Embryonic facial prominence (tissue), 1 donor: ENCODE measurements around the gene C12orf54.
"Not testable (repeated sequence)": the region's sequence is repeated elsewhere in the genome, so short reads cannot be mapped to it uniquely, and the experiment has no call there.

Source experiments
- DNase-seq: peaks from one replicate; pipeline ENCODE4 v3.0.0-alpha.2; 2016; ENCODE audit errors: extremely low spot score

Gene C12orf54

DNA sequence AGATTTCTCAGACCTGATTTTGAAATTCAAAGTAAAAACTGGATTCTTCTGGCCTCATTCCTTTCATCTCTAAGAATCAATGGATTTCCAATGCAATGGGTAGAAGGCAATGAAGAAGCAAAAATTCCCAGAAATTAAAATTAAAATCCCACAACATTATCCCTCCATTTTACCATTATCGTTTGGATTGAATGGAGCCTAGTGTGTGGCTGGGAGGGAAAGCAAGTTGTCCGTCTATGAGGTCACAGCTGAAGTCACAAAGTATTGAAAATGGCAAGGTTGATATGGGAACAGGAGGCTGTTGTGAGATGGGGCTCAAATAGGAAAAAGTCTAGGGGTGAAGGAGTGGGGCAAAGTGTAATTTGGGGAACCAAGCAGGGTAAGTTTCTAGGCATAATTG, at the start of gene C12orf54:
Gene C12orf54 (plus strand): TSS at position 301 of the 400 bp plus-strand sequence. CDS start 799 bp downstream, outside the sequence.
- DNase-seq = no peak

DNA sequence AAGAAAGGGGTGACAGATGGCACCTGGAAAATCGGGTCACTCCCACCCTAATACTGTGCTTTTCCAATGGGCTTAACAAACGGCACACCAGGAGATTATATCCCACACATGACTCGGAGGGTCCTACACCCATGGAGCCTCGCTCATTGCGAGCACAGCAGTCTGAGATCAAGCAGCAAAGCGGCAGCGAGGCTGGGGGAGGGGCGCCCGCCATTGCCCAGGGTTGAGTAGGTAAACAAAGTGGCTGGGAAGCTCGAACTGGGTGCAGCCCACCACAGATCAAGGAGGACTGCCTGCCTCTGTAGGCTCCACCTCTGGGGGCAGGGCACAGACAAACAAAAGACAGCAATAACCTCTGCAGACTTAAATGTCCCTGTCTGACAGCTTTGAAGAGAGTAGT, 48.3 kb upstream of the C12orf54 start:
- DNase-seq = not testable (repeated sequence)

DNA sequence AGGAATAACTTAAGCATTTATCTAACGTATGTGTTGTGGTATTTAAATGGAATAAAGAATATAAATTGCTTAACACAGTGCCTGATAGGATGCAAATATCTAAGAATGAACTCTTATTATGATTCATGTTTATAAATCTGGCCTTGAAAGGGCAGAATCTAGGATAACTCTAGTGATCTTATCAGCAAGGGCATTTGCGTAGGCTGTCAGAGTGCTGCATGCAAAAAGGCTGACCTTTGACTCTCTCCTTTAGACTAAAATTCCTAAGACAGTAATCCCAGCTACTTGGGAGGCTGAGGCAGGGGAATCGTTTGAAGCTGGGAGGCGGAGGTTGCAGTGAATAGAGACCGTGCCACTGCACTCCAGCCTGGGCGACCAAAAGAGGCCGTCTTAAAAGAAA, 41.2 kb upstream of the C12orf54 start:
- no peak for DNase-seq

DNA sequence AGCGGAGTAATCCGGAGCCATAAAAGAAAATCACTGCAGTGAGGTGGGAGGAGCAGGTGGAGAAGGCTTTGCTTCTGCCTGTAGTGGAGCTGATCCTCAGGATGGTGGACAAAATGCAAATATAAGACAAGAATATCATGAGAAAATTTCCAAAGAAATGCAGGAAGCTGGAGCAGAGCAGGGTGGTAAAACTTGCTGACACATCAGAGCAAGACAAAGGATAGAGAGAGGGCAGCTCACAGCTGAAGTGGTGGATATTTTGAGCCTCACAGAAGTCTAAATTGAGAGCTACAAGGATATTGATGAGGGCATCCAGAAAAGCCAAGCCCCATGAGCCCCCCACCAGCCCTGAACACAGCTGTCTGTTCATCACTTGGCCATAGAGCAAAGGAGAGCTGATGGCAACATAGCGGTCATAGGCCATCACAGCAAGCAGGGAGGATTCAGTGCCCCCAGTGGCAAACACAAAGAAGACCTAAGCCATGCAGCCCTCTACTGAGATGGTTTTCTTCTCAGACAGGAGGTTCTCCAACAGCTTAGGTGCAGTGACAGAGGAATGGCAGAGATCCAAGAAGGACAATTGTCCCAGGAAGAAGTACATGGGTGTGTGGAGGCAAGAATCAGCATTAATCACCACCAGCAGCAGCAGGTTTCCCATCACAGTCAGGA, 40.0 kb upstream of the C12orf54 start:
- DNase-seq = no peak

DNA sequence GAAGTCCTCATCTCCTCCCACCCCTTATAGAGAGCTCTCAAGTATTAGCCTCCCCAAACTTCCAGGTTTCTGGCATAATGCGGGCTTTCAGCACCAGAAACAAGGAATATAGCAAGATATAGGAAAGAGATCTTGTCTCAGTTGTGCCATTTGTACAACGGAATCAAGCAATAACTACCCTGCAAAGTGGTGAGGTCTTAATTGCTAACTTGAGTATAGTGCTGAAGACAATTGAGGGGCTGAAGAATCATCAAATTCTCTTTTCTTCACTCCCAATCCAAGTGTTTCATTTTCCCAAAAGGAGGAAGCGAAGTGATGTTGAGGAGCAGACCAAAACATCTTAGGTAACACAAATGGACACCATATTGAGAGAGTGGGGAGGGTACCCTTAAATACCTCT, 36.8 kb upstream of the C12orf54 start:
- no peak for DNase-seq

DNA sequence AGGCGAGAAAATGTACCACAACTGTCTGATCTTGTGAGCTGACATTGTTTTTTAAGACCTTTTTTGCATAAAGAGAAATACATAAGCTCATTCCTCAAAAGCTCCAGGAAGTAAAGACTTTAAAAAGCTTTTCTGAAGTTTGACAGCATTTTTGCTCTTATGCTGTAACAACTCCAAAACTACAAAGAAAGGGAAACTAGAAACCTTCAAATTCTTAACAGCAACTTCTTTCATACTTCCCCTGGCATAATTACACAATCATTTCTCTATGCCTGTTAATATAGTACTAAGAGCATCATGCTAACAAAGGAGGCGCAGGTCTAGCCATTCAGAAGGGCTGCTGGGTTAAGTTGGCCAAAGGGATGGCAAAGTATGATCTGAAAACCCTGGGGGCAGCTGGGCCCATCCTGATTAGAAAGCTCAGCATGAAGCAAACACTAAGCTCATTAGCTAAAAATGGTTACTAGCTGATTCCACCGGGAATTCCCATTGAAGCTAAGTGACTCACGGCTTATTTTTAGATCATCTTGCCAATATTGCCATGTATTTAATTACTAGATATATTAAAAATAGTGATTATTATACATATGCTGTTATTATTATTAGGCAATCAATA, 36.0 kb upstream of the C12orf54 start:
- DNase-seq = no peak

DNA sequence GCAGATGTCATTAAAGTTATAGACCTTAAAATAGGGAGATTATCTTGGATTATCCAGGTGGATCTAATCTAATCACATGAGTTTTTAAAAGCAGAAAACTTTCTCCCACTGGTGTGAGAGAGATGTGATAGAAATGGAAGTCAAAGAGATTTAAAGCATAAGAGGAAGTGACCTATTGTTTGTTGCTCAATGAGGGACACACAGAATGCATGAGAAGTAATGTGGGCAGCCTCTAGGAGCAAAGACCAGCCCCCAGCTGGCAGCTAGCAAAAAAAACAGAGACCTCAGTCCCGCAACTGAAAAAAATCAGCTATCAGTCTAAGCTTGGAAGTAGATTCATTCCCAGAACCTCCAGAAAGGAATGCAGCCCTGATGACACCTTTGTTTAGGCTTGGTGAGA, 34.5 kb upstream of the C12orf54 start:
- DNase-seq = no peak

DNA sequence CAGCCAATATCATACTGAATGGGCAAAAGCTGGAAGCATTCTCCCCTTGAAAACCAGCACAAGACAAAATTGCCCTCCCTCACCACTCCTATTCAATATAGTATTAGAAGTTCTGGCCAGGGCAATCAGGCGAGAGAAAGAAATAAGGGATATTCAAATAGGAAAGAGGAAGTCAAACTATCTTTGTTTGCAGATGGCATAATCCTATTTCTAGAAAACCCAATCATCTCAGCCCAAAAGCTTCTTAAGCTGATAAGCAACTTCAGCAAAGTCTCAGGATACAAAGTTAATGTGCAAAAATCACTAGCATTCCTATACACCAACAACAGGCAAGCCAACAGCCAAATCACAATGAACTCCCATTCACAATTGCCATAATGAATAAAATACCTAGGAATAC, 30.9 kb upstream of the C12orf54 start:
- DNase-seq = no peak

DNA sequence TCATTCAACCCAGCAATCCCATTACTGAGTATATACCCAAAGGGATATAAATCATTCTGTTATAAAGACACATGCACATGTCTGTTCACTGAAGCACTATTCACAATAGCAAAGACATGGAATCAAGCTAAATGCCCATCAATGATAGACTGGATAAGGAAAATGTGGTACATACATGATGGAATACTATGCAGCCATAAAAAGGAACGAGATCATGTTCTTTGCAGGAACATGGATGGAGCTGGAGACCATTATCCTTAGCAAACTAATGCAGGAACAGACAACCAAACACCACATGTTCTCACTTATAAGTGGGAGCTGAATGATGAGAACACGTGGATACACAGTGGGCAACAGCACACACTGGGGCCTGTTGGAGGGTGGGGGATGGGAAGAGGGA, 29.3 kb upstream of the C12orf54 start:
- not testable (repeated sequence) for DNase-seq

DNA sequence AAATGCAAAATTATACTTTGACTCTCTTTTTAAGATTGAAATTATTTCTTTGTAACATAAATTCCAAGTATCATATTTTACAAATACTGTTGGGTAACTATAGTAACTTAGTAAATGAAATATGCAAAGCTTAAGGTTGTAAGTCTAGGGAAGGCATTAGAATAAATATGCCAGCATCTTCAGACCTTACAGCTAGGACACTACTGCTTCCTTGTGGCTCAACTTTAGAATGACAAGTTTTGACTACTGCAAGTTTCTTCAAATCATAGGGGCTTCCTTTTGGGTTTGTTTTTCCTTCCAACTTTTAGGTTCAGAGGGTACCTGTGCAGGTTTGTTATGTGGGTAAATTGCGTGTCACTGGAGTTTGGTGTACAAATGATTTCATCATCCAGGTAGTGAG, 27.6 kb upstream of the C12orf54 start:
- peak; percentile 25 for DNase-seq

DNA sequence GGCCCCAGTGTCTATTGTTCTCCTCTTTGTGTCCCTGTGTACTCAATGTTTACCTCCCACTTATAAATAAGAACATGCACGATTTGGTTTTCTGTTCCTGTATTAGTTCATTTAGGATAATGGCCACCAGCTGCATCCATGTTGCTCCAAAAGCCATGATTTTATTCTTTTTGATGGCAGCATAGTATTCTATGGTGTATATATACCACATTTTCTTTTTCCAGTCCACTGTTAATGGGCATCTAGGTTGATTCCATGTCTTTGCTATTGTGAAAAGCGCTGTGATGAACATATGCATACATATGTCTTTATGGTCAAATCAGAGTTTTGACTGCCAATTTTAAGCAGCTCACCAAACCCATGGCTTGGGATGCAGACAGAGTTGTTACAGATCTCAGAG, 27.2 kb upstream of the C12orf54 start:
- no peak for DNase-seq

DNA sequence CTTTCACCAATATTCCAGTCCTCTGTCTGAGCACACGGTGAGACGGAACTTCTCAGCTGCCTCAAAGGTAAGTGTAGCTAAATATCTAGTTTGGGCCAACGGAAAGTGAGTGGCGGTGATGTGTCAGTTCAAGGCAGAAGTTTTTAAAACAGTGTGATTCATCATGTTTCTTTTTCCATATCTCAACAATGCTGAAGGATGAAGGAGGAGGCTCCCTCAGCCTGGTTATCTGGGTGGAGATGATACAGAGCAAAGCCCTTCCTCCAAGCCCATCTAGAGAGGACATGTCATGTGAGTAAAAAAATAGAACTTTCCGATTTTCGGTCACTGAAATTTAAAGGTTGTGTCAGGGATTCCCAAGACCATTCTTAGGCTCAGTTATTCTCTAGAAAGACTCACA, 23.0 kb upstream of the C12orf54 start:
- no peak for DNase-seq

DNA sequence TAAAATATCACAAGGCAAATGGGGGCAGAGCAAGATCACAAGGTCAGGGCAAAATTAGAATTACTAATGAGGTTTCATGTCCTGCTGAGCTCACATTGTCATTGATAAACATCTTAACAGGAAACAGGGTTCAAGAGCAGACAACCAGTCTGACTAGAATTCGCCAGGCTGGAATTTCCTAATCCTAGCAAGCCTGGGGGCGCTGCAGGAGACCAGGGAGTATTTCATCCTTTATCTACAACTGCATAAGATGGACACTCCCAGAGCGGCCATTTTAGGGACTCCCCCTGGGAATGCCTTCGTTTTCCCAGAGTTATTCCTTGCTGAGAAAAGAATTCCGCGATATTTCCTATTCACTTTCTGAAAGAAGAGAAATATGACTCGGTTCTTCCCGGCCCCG, 13.3 kb upstream of the C12orf54 start:
- DNase-seq = not testable (repeated sequence)

DNA sequence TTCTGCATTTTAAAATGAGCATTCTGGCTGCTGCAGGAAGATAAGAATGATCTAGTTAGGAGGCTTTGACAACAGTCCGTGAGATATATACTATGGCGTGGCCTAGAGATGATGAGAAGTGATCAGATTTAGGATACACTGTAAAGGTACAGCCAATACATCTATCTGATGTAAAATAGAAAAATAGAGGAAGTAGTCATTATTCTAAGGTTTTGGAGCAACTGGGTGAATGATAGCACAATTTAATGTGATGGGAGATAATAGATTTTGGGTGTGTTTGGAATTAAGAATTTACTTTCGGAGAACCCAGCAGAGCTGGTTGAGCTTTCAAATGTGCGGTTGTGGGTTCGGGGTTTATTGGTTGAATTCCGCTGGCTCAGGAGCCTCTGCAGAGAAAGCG, 10.0 kb upstream of the C12orf54 start, which contains the start of gene ANP32D:
Gene ANP32D (plus strand): TSS at position 301 of the 400 bp plus-strand sequence. CDS start 106 bp downstream, outside the sequence.
- DNase-seq = no peak

DNA sequence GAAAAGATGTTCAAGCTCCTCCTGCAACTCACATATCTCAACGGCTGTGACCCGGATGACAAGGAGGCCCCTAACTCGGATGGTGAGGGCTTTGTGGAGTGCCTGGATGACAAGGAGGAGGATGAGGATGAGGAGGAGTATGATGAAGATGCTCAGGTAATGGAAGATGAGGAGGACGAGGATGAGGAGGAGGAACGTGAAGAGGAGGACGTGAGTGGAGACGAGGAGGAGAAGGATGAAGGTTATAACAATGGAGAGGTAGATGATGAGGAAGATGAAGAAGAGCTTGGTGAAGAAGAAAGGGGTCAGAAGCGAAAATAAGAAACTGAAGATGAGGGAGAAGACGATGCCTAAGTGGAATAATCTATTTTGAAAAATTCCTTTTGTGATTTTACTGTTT, 9.2 kb upstream of the C12orf54 start:
- DNase-seq = no peak

DNA sequence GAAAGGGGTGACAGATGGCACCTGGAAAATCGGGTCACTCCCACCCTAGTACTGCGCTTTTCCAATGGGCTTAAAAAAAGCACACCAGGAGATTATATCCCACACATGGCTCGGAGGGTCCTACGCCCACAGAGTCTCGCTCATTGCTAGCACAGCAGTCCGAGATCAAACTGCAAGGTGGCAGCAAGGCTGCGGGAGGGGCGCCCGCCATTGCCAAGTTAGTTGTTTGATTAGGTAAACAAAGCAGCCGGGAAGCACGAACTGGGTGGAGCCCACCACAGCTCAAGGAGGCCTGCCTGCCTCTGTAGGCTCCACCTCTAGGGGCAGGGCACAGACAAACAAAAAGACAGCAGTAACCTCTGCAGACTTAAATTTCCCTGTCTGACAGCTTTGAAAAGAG, 7.8 kb upstream of the C12orf54 start:
- DNase-seq = not testable (repeated sequence)

DNA sequence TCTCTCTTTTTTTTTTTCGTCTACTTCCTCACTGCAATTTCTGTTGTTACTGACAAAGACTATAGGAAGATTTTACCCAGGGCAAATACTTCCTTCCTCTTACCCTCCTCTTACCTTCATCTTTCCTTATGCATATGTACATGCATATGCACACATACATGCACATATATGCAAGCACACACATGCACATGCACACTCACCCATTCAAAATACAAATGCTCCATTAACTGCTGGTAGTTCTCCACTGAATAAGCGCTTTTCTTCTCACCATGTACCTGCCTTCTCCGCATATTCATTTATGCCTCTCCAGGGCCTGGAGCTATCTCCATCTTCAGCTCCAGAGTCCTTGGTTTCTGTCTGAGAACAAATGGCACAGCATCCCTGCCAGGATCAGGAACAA, 632 bp downstream of the C12orf54 start:
- DNase-seq = no peak

DNA sequence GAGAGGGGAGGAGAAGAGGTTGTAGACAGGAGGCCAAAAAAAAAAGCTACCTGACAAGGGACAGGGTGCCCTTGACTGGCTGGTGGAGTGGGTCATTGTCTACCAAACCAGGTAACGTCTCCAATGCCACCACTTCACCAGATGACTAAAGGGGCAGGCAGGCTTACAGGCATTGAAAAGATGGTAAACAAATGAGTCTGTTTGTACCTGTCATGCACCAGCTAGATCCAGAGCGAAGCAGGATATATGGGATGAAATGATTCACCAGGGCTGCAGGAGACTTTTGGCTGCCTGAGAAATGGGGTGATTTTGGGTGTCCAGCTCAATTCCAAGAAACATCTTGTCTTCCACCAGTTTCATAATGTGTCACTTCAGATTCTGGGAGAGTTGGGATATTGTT, 4.0 kb downstream of the C12orf54 start:
- no peak for DNase-seq

DNA sequence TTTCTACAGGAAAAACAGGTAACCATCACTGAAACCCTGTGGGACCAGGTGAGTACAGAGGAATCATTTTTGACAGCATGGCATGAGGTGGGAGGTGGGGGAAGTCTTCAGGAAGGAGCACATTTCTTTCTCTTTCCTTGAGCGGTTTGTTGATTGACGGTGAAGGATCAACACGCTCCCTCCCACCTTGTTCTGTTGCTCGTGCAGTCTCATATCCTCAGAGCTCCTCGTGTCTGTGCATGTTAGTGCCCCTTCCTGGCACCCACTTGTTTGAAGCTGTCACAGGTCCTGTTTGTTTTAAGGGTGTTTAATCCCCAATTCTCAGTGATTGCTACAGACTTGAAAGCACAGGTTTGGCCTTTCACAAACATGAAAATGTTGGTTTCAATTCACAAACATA, 4.4 kb downstream of the C12orf54 start:
- DNase-seq = peak; percentile 18

DNA sequence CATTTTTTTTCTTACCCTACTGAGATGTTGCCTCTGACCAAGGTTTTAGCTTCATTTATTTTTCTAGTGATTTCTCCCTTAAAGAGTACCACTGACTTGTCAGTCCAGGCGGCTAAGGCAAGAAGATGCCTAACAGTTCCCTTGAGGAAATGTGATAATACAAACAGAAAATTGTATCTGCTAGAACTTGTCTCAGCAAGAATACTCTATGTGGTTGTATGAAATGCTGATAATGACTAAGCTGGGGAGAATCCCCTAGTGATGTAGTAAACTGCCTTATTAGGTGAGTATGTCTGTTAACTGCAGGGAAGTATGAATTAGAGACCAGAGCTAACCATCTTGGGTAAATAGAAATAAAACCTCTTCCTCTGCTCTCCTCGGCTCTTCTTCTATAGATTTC, 6.7 kb downstream of the C12orf54 start:
- DNase-seq = no peak

DNA sequence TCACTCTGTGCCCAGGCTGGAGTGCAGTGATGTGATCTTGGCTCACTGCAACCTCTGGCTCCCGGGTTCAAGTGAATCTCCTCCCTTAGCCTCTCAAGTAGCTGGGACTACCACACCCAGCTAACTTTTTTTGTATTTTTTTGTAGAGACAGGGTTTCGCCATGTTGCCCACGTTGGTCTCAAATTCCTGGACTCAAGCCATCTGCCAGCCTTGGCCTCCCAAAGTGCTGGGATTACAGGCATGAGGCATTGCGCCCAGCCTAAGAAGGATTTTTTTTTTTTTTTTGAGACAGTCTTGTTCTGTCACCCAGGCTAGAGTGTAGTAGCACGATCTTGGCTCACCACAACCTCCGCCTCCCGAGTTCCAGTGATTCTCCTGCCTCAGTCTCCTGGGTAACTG, 7.2 kb downstream of the C12orf54 start:
- DNase-seq = not testable (repeated sequence)

DNA sequence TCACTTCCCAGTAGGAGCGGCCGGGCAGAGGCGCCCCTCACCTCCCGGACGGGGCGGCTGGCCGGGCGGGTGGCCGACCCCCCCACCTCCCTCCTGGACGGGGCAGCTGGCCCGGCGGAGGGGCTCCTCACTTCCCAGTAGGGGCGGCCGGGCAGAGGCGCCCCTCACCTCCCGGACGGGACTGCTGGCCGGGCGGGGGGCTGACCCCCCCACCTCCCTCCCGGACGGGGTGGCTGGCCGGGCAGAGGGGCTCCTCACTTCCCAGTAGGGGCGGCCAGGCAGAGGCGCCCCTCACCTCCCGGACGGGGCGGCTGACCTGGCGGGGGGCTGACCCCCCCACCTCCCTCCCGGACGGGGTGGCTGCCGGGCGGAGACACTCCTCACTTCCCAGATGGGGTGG, 18.0 kb downstream of the C12orf54 start:
- not testable (repeated sequence) for DNase-seq

DNA sequence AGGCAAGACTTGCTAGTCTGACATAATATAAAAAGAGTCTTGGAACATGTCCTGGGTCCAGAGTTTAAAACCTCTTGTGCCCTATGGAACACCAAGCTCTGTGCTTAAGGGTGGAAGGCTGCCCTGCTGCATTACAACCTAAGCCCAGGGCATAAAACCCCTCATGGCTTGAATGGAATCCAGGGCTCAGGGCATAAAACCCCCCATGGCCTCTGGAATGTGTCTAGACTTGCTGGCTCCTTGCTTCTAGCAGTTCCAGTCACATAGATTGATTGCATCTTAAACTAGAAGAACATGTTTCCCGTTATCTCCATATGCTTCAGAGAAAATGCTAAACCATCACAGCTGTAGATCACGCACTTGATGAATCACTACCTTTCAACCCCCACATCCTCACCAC, 24.5 kb downstream of the C12orf54 start:
- not testable (repeated sequence) for DNase-seq

DNA sequence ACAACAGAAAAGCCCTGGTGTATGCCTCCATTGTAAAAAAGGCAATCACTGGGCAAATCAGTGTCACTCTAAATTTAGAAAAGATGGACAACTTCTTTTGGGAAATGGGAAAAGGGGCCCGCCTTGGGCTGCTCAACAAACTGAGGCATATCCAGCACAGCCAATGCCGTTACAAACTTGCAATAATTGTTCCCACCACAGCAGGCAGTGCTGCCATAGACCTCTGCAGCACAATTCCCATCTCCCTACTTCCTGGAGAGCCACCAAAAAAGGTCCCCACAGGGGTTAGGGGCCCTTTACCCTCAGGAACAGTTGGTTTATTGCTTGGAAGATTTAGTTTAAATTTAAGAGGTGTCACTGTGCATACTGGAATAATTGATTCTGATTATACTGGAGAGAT, 26.7 kb downstream of the C12orf54 start:
- no peak for DNase-seq
